Uterus (tissue), 4 donors: ENCODE measurements around the gene RHEBL1. TPM values are rescaled to one million over a fixed set of nuclear protein-coding genes. Genes with fewer than 3 reads are reported as not detected.

ENCODE experiments used
- DNase-seq, 2 donors: peaks; one replicate each; pipeline ENCODE4 v3.0.0-alpha.2; 2019 to 2020
- H3K27ac ChIP-seq, 2 donors: fragments of 200-600 bp; sonication (generic); 1 replicate in 1 of 2; 2 replicates in 1 of 2; pipeline ENCODE4 v1.5.1; 2016 to 2018
- H3K27me3 ChIP-seq, 2 donors: fragments of 200-600 bp; sonication (generic); one replicate each; pipeline ENCODE4 v1.5.1; 2018 to 2019; ENCODE audit warnings: control low read depth in 1 of 2
- H3K36me3 ChIP-seq, 2 donors: fragments of 200-600 bp; sonication (generic); one replicate each; pipeline ENCODE4 v1.5.1; 2019; ENCODE audit warnings: control low read depth in 1 of 2
- H3K4me1 ChIP-seq, 2 donors: fragments of 200-600 bp; sonication (generic); one replicate each; pipeline ENCODE4 v1.5.1; 2018 to 2019; ENCODE audit warnings: control low read depth in 1 of 2
- H3K4me3 ChIP-seq, 2 donors: fragments of 200-600 bp; sonication (generic); 1 replicate in 1 of 2; 2 replicates in 1 of 2; pipeline ENCODE4 v1.5.1; 2018 to 2019; ENCODE audit warnings: mild to moderate bottlenecking in 1 of 2
- H3K9me3 ChIP-seq, 2 donors: fragments of 200-600 bp; sonication (generic); one replicate each; pipeline ENCODE4 v1.5.1; 2019; ENCODE audit warnings: control low read depth in 1 of 2
- CTCF ChIP-seq, 4 experiments: fragments of 200-600 bp in 2 of 4; fragments of 450-650 bp in 2 of 4; sonication (generic) in 2 of 4; IDR thresholded peaks; one replicate each; pipeline ENCODE4 v1.5.1; 2016 to 2019; ENCODE audit warnings: antibody characterized with exemption in 4 of 4, mild to moderate bottlenecking in 2 of 4, moderate library complexity in 1 of 4
- POLR2A ChIP-seq, 2 donors: fragments of 450-650 bp; IDR thresholded peaks; one replicate each; pipeline ENCODE4 v1.6.1; 2016; ENCODE audit warnings: antibody characterized with exemption in 2 of 2, mild to moderate bottlenecking in 1 of 2, moderate library complexity in 1 of 2
- intact Hi-C: fragments of 100-400 bp; cut with DNase I; formaldehyde crosslinking; loops from one replicate; pipeline ENCODE4 v1.15.1; 2023; ENCODE audit warnings: low total_unique reads
- total RNA-seq, 4 donors: library from RNA; depleted of rRNA in 3 of 4; stranded (reverse); fragments of >200 nt in 3 of 4; gene quantifications; one replicate each; pipeline versions ENCODE4 v1.1.0 to v1.2.4, GENCODE V29; 2014 to 2023
- donor health status: DM: yes; HTN: yes; CAD: no.

Gene RHEBL1
- total RNA-seq, 4 donors from 2014 or later = 0.37 TPM; not detected in 3

- H3K4me3 ChIP-seq = no peak overlapping the region
These were observed 19.0 kb downstream of the RHEBL1 start for GRCh38 chr12:49050507-49051372.

DNA sequence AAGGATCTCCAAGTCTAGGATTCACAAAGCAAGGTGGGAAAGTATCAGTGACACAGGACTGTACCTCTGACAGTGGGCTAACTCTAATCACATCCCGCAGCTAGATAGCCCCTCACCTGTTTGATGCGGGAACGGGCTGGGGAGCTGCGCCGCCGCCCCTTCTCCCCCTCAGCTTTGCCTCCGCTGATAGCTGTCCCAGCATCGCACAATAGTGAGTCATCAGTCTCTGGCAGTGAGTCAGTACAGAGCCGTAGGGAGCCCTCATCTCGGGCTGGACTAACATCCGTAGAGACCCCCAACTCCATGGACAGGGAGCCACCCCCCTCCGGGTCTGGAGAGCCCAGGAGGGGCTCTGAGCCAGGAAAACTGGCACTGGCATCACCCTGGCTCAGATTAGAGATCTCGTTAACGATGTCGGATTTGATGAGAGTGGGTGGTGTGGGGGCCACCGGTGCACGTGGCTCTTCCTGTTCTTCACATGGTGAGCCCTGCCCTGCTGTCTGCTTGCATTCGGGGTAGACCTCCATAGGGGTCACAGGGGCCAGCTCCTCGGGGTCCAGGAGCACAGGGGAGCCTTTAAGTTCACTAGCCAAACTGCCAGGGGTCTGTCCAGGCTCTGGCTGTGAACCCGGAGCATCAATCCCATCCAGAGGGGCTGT, 20.1 kb downstream of the RHEBL1 start:
- TF ChIP-seq CTCF (IDR thresholded peaks at IDR 0.05) = no peak
- H3K27ac ChIP-seq = no peak overlapping the region
- no peaks in the 10 kb centered on the region for H3K9me3 ChIP-seq
- no peaks in the 10 kb centered on the region for H3K4me1 ChIP-seq
- H3K27me3 ChIP-seq = no peaks in the 10 kb centered on the region
- intact Hi-C loops = no loop called here
- peak in 1 of 2 donors; percentile 50 for DNase-seq
- H3K36me3 ChIP-seq = peaks cover 0 to 3% of the 10 kb centered on the region in 2 donors
- H3K4me3 ChIP-seq = no peak overlapping the region

More at GRCh38 chr12:49050507-49051372, 19.0 kb downstream of the RHEBL1 start:
- Histone ChIP-seq H3K4me1 (peaks cover 0 to 6% of the 10 kb centered on the region in 2 donors), H3K27me3 (no peaks in the 10 kb centered on the region), H3K27ac (no peak overlapping the region), H3K9me3 (no peaks in the 10 kb centered on the region), H3K36me3 (peaks cover 0 to 3% of the 10 kb centered on the region in 2 donors)
- peak in 1 of 2 donors; percentile 12 for DNase-seq
- TF ChIP-seq POLR2A (IDR thresholded peaks at IDR 0.05) (no peak), CTCF (IDR thresholded peaks at IDR 0.05) (no peak)
- intact Hi-C loops = no loop called here

DNA sequence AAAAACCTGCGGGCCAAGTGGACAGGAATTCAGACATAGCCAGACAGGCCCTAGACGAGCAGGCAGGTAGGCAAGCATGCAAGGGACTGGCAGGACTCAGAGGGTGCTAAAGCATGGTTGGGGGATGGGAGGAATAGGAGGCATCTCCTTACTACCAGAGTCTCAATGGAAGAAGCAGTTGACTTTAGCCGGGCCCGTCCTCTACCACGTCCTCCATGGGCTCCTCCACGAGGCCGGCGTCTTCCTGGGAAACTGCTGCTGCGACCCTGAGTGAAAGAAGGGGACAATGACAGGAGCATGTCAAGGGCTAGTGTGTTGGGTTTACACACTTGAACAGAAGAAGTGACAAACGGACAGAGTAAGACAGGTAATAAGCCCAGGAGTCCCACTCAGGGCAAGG, 20.8 kb downstream of the RHEBL1 start:
- H3K4me3 ChIP-seq = no peak overlapping the region
- no peak overlapping the region for H3K27ac ChIP-seq
- intact Hi-C loops = no loop called here
- no peak for DNase-seq
- no peaks in the 10 kb centered on the region for H3K27me3 ChIP-seq
- H3K4me1 ChIP-seq = no peaks in the 10 kb centered on the region
- TF ChIP-seq CTCF (IDR thresholded peaks at IDR 0.05) (no peak), POLR2A (IDR thresholded peaks at IDR 0.05) (no peak)
- H3K36me3 ChIP-seq = peaks cover 0 to 3% of the 10 kb centered on the region in 2 donors
- no peaks in the 10 kb centered on the region for H3K9me3 ChIP-seq

DNA sequence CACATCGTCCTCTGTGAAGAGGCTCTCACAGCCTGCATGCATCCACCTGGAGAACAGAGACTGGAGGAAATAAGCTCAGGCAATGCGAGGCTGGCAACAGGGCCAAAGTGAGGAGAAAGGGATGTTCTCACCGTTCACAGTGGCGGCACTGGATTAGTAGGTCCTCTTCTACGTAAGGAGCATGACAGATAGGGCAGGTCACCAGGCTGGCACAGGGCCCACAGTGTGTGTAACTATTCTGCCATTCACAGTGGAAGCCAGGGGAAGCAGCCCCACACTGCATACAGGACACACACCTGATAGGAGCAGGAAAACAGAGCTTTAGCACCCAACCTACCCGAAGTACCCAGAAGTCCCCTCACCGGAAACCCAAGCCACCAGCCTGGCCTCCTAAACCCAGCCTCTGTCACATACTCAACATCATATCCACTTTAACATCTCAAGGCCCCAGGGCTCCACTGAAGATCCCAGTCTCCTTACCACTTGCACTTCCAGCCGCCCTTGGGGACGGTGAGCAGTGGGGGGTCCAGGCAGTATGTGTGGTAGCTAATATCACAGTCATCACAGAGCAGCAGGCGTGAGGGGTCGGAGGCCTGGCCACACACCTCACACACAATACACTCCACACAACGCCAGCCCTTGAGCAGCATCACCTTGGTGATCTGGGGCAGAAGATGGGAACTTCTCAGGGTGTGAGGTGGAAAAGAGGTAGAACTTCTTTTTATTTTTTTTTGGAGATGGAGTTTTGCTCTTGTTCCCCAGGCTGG, 23.5 kb downstream of the RHEBL1 start:
- TF ChIP-seq POLR2A (IDR thresholded peaks at IDR 0.05) = no peak
- TF ChIP-seq CTCF (IDR thresholded peaks at IDR 0.05) = no peak
- DNase-seq = no peak
- intact Hi-C loops = no loop called here
- no peaks in the 10 kb centered on the region for H3K4me1 ChIP-seq
- no peaks in the 10 kb centered on the region for H3K9me3 ChIP-seq
- no peak overlapping the region for H3K4me3 ChIP-seq
- no peak overlapping the region for H3K27ac ChIP-seq
- H3K27me3 ChIP-seq = no peaks in the 10 kb centered on the region
- peaks cover 0 to 3% of the 10 kb centered on the region in 2 donors for H3K36me3 ChIP-seq
